Breast epithelium (tissue), 4 donors: ENCODE data around the gene CAMTA1. TPM values are rescaled to one million over a fixed set of nuclear protein-coding genes. Genes with fewer than 3 reads are reported as not detected.
"Not testable (repeated sequence)": the region's sequence is repeated elsewhere in the genome, so short reads cannot be mapped to it uniquely, and the experiment has no call there.

Source experiments
- DNase-seq, 2 donors: peaks; one replicate each; pipeline ENCODE4 v3.0.0-alpha.2; 2019; ENCODE audit warnings: low spot score in 2 of 2
- H3K27ac ChIP-seq, 2 donors: fragments of 200-600 bp; sonication (generic) in 1 of 2; one replicate each; pipeline ENCODE4 v1.5.1; 2016 to 2019; ENCODE audit warnings: mild to moderate bottlenecking in 1 of 2
- H3K27me3 ChIP-seq, 2 donors: fragments of 200-600 bp; sonication (generic) in 1 of 2; one replicate each; pipeline versions ENCODE4 v1.5.1 to v1.6.0; 2017 to 2019; ENCODE audit warnings: control low read depth in 1 of 2, mild to moderate bottlenecking in 1 of 2
- H3K36me3 ChIP-seq: fragments of 200-600 bp; one replicate; pipeline ENCODE4 v1.5.1; 2019
- H3K4me1 ChIP-seq, 2 donors: fragments of 200-600 bp; sonication (generic); one replicate each; pipeline ENCODE4 v1.5.1; 2016 to 2019; ENCODE audit warnings: control low read depth in 1 of 2
- H3K4me3 ChIP-seq, 3 donors: fragments of 200-600 bp; sonication (generic); 1 replicate in 2 of 3; 2 replicates in 1 of 3; pipeline ENCODE4 v1.5.1; 2016 to 2019; ENCODE audit warnings: mild to moderate bottlenecking in 3 of 3, moderate library complexity in 2 of 3
- H3K9me3 ChIP-seq, 2 donors: fragments of 200-600 bp; sonication (generic) in 1 of 2; one replicate each; pipeline ENCODE4 v1.5.1; 2016 to 2019; ENCODE audit warnings: control low read depth in 1 of 2
- POLR2A ChIP-seq: fragments of 450-650 bp; IDR thresholded peaks from one replicate; pipeline ENCODE4 v1.6.1; 2016; ENCODE audit warnings: antibody characterized with exemption, mild to moderate bottlenecking, moderate library complexity
- POLR2AphosphoS5 ChIP-seq, 3 donors: sonication (generic); formaldehyde crosslinking; IDR thresholded peaks; one replicate each; pipeline ENCODE4 v1.6.1; 2017; ENCODE audit warnings: antibody characterized with exemption in 3 of 3
- intact Hi-C: fragments of 100-400 bp; cut with DNase I; formaldehyde crosslinking; loops from one replicate; pipeline ENCODE4 v1.15.1; 2023; ENCODE audit warnings: low total_unique reads
- total RNA-seq, 3 donors: library from RNA; depleted of rRNA; stranded (reverse); fragments of >200 nt; gene quantifications; one replicate each; pipeline ENCODE4 v1.1.0, GENCODE V29; 2016
- TF ChIP-seq, protein P1 (sequence below), 3 donors: fragments of 450-650 bp; IDR thresholded peaks; one replicate each; pipeline ENCODE4 v1.5.1; 2016 to 2017; ENCODE audit warnings: antibody characterized with exemption in 3 of 3, mild to moderate bottlenecking in 3 of 3, moderate library complexity in 3 of 3

CAMTA1 gene
- total RNA-seq, 3 donors from 2014 or later: 53.4 to 84.0 (median 61.9) TPM

DNA sequence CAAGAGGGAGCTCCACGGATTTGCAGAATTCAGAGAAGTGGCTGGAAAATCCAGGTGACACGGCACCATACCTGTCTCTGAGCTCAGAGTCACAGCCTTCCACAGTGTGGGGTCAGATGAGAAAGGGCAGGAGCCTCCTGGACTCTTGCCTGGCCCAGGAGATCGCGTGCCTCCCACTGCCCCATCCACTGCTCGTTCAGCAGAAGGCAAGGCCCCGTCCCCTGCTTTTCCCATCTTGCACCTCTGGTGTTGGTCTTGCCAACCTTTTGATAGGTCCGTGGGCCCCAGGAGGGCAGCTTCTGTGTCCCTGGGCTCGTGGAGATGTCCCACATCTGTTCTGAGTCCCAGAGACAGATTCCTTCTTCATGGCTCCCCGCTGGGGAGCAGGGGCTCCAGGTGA is 902.2 kb downstream of the CAMTA1 start:
- no peaks in the 10 kb centered on the region for H3K27me3 ChIP-seq
- no peak for DNase-seq
- intact Hi-C loops: no loop called here
- H3K9me3 ChIP-seq: no peaks in the 10 kb centered on the region
- no peak overlapping the region for H3K4me3 ChIP-seq
- TF ChIP-seq, protein P1, sequence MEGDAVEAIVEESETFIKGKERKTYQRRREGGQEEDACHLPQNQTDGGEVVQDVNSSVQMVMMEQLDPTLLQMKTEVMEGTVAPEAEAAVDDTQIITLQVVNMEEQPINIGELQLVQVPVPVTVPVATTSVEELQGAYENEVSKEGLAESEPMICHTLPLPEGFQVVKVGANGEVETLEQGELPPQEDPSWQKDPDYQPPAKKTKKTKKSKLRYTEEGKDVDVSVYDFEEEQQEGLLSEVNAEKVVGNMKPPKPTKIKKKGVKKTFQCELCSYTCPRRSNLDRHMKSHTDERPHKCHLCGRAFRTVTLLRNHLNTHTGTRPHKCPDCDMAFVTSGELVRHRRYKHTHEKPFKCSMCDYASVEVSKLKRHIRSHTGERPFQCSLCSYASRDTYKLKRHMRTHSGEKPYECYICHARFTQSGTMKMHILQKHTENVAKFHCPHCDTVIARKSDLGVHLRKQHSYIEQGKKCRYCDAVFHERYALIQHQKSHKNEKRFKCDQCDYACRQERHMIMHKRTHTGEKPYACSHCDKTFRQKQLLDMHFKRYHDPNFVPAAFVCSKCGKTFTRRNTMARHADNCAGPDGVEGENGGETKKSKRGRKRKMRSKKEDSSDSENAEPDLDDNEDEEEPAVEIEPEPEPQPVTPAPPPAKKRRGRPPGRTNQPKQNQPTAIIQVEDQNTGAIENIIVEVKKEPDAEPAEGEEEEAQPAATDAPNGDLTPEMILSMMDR (IDR thresholded peaks at IDR 0.05): no peak
- TF ChIP-seq POLR2A (no peak), POLR2AphosphoS5 (IDR thresholded peaks at IDR 0.05) (no peak)
- H3K36me3 ChIP-seq: no peaks in the 10 kb centered on the region
- no peaks in the 10 kb centered on the region for H3K4me1 ChIP-seq
- no peak overlapping the region for H3K27ac ChIP-seq

DNA sequence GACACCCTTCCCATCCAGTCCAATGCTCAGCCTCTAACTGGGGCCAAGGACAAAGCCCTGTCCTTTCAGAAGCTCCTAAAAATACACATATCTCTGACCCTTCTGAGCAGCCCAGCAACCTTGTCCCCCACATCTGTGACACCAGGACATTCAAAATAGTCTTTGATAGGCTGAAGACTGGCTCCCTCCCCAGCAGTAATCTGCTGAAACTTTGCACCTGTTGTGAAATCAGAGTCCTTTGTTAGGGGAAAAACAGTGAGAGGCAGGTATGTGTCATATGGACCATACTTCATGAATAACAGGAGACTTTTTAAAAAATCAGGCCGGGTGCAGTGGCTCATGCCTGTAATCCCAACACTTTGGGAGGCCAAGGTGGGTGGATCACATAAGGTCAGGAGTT is 903.4 kb downstream of the CAMTA1 start:
- H3K9me3 ChIP-seq: peaks cover 0 to 10% of the 10 kb centered on the region in 2 donors
- DNase-seq: no peak
- no peaks in the 10 kb centered on the region for H3K36me3 ChIP-seq
- no peak overlapping the region for H3K4me3 ChIP-seq
- TF ChIP-seq, protein P1 (IDR thresholded peaks at IDR 0.05): no peak
- no peak for TF ChIP-seq POLR2AphosphoS5 (IDR thresholded peaks at IDR 0.05)
- TF ChIP-seq POLR2A: no peak
- intact Hi-C loops: no loop called here
- H3K27ac ChIP-seq: no peak overlapping the region
- H3K4me1 ChIP-seq: no peaks in the 10 kb centered on the region
- no peaks in the 10 kb centered on the region for H3K27me3 ChIP-seq

DNA sequence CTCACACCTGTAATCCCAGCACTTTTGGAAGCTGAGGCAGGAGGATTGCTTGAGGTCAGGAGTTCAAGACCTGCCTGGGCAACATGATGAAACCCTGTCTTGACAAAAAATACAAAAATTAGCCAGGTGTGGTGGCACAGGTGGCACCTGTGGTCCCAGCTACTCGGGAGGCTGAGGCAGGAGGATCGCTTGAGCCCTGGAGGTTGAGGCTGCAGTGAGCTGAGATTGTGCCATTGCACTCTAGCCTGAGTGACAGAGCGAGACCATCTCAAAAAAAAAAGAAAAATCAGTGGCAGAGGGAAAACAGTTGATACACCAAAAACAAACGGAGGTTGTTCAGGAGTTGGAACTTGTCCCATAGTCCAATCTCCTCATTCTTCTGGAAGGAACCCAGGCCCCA is 904.1 kb downstream of the CAMTA1 start:
- H3K36me3 ChIP-seq, intact Hi-C loops, H3K27me3 ChIP-seq, H3K27ac ChIP-seq, DNase-seq, H3K4me3 ChIP-seq, H3K4me1 ChIP-seq: not testable (repeated sequence)
- peaks cover 0 to 10% of the 10 kb centered on the region in 2 donors for H3K9me3 ChIP-seq

DNA sequence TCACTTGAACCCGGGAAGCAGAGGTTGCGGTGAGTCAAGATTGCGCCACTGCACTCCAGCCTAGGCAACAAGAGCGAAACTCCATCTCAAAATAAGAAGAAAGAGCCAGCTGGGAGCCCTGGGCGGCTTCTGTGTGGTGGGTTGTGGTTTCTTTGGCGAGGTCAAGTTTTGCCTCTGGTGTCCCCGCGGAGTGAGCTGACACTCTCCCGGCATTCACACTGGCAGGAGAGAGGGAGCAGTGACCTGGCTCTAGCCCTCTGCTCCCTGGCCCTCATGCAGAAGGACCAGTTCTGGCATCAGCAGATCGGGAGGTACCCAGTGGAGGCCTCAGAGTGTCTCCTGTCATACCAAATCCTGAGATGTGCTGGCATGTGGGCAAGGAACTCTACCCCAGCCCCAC is 904.8 kb downstream of the CAMTA1 start:
- DNase-seq: no peak
- Histone ChIP-seq H3K9me3 (peaks cover 0 to 10% of the 10 kb centered on the region in 2 donors), H3K4me1 (no peaks in the 10 kb centered on the region), H3K27me3 (no peaks in the 10 kb centered on the region), H3K36me3 (no peaks in the 10 kb centered on the region), H3K27ac (no peak overlapping the region), H3K4me3 (no peak overlapping the region)
- intact Hi-C loops: no loop called here
- TF ChIP-seq, protein P1 (IDR thresholded peaks at IDR 0.05): no peak
- TF ChIP-seq POLR2AphosphoS5 (IDR thresholded peaks at IDR 0.05) (no peak), POLR2A (no peak)

DNA sequence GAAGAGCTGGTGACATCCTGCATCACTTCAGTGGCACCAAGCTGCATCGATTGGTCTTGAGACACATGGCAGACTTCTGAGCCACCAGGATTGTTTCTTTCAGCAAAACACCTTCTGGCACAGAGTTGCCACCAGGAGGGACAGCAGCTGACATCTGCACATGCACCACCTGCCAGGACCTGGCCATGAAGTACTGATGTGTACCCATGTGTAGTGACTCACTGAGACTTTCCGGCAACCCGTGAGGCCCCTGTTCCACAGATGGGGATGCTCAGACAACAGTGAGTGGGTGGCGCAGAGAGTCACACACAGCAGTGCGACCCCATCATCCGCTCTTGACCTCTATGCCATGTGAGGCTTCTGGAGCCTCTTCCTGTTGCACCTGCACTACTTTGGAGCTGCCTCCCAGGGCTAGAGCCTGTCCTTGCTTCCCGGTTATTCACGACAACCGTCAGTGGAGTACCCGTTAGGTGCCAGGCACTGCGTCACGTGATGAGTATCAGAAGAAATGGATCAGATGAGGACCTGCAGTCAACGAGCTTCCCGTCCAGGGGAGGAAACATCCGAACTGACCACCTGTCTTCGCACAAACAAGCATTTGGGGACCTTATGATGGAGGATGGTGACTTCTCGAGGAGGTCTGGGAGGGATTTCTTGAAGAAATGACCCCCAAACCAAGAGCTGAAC is 905.4 kb downstream of the CAMTA1 start:
- TF ChIP-seq POLR2AphosphoS5 (IDR thresholded peaks at IDR 0.05) (no peak), POLR2A (no peak)
- TF ChIP-seq, protein P1 (IDR thresholded peaks at IDR 0.05): no peak
- intact Hi-C loops: no loop called here
- DNase-seq: no peak

More for the DNA sequence above, 905.4 kb downstream of the CAMTA1 start:
- no peaks in the 10 kb centered on the region for H3K4me1 ChIP-seq
- H3K9me3 ChIP-seq: peaks cover 0 to 10% of the 10 kb centered on the region in 2 donors
- H3K36me3 ChIP-seq: no peaks in the 10 kb centered on the region
- H3K27ac ChIP-seq: no peak overlapping the region
- no peaks in the 10 kb centered on the region for H3K27me3 ChIP-seq
- no peak overlapping the region for H3K4me3 ChIP-seq
